Measurements from ENCODE around the gene TARS2. TPM values are rescaled to one million over a fixed set of nuclear protein-coding genes. Genes with fewer than 3 reads are reported as not detected.
A peak's percentile ranks its signal among the peaks of the same experiment; 100 is the strongest.

The TARS2 gene
- total and polyA plus RNA-seq, 3 donors from 2014 or later: 35.4 to 39.7 (median 35.7) TPM

- H3K36me3 ChIP-seq (ENCODE audit: low read depth, missing control alignments): no peaks in the 10 kb centered on the region
- no peaks in the 10 kb centered on the region for H3K9me3 ChIP-seq
- H3K27ac ChIP-seq: peak overlapping the region; percentile 60 to 74
- intact Hi-C loops (cut with DNase I; ENCODE audit: low total_unique reads): loop anchor here (10.0 kb wide), 1 partner anchor 88 kb away; no protein-coding TSS in a partner anchor
- H3K4me1 ChIP-seq: peaks cover 39% of the 10 kb centered on the region
- WGBS, 2 donors: 30 to 49% methylated on average over 11 to 13 of the region's 13 CpGs
- no peaks in the 10 kb centered on the region for H3K27me3 ChIP-seq
- TF ChIP-seq POLR2A (IDR thresholded peaks at IDR 0.05) (no peak), CTCF (IDR thresholded peaks at IDR 0.05) (no peak)
- DNase-seq: peak; percentile 81
- no peak overlapping the region for H3K4me3 ChIP-seq
These were observed 65.1 kb downstream of the TARS2 start for GRCh38 chr1:150552128-150552910.

GRCh38 chr1:150552911-150553289, 65.7 kb downstream of the TARS2 start:
- WGBS, 2 donors: 66 to 68% methylated on average over 11 of the region's 12 CpGs

GRCh38 chr1:150553392-150554085, 66.3 kb downstream of the TARS2 start:
- Histone ChIP-seq H3K9me3 (no peaks in the 10 kb centered on the region), H3K4me3 (no peak overlapping the region), H3K27me3 (no peaks in the 10 kb centered on the region), H3K36me3 (ENCODE audit: low read depth, missing control alignments) (no peaks in the 10 kb centered on the region), H3K27ac (peak overlapping the region in 1 of 2 donors; percentile 68), H3K4me1 (peaks cover 39% of the 10 kb centered on the region)
- 69 to 80% methylated on average over 20 to 23 of the region's 23 CpGs for WGBS, 2 donors
- intact Hi-C loops (cut with DNase I; ENCODE audit: low total_unique reads): loop anchor here (10.0 kb wide), 1 partner anchor 89 kb away; no protein-coding TSS in a partner anchor
- no peak for TF ChIP-seq CTCF (IDR thresholded peaks at IDR 0.05)
- no peak for TF ChIP-seq POLR2A (IDR thresholded peaks at IDR 0.05)
- no peak for DNase-seq

More at GRCh38 chr1:150552911-150553289, 65.7 kb downstream of the TARS2 start:
- H3K36me3 ChIP-seq (ENCODE audit: low read depth, missing control alignments): no peaks in the 10 kb centered on the region
- no peaks in the 10 kb centered on the region for H3K9me3 ChIP-seq
- H3K27ac ChIP-seq: peak overlapping the region; percentile 68 to 74
- no peaks in the 10 kb centered on the region for H3K27me3 ChIP-seq
- no peak overlapping the region for H3K4me3 ChIP-seq
- DNase-seq: no peak
- peaks cover 39% of the 10 kb centered on the region for H3K4me1 ChIP-seq
- intact Hi-C loops (cut with DNase I; ENCODE audit: low total_unique reads): loop anchor here (10.0 kb wide), 1 partner anchor 88 kb away; no protein-coding TSS in a partner anchor
- TF ChIP-seq POLR2A (IDR thresholded peaks at IDR 0.05): no peak
- no peak for TF ChIP-seq CTCF (IDR thresholded peaks at IDR 0.05)

GRCh38 chr1:150554086-150554452, 66.8 kb downstream of the TARS2 start:
- TF ChIP-seq CTCF (IDR thresholded peaks at IDR 0.05) (no peak), POLR2A (IDR thresholded peaks at IDR 0.05) (no peak)
- WGBS, 2 donors: 87 to 90% methylated on average over 8 of the region's 8 CpGs
- DNase-seq: no peak
- Histone ChIP-seq H3K9me3 (no peaks in the 10 kb centered on the region), H3K27ac (no peak overlapping the region), H3K4me3 (no peak overlapping the region), H3K36me3 (ENCODE audit: low read depth, missing control alignments) (no peaks in the 10 kb centered on the region), H3K4me1 (peaks cover 42% of the 10 kb centered on the region), H3K27me3 (no peaks in the 10 kb centered on the region)
- intact Hi-C loops (cut with DNase I; ENCODE audit: low total_unique reads): loop anchor here (10.0 kb wide), 1 partner anchor 89 kb away; no protein-coding TSS in a partner anchor

All from testis (tissue), 3 donors.